NCI-H460 (cell line): Measurements from ENCODE around the gene CXXC5. TPM values are rescaled to one million over a fixed set of nuclear protein-coding genes. Genes with fewer than 3 reads are reported as not detected.

Experiments
- DNase-seq: peaks from one replicate; pipeline ENCODE4 v3.0.0-alpha.2; 2016; ENCODE audit warnings: low read depth; ENCODE audit errors: extremely low read depth
- total RNA-seq: library from RNA; depleted of rRNA; stranded (reverse); fragments of >200 nt; shearing (Covaris generic); gene quantifications from 2 replicates; pipeline ENCODE4 v1.2.3, GENCODE V29; 2014

The CXXC5 gene
- total RNA-seq, 1 experiment from 2014 or later: 11.4 TPM

DNA sequence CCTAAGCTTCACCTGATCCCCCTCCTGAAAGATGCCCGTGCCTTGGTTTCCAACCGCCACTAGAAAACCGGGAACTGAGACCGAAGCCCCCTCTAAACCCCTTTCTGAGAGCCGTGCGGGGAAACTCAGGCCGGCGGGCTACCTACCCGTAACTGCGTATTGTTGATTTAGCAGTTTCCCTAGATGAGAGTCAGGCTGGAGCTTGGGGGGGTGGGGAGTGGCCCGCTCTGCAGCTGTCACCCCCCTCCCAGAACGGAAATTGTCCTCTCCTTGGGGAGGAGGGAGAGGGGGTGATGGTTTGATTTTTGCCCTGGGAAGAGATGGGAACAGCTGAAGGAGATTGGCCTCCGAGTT lies 2.5 kb downstream of the CXXC5 start:
- DNase-seq: no peak

GRCh38 chr5:139651043-139651834 lies 3.1 kb downstream of the CXXC5 start:
- DNase-seq: no peak

DNA sequence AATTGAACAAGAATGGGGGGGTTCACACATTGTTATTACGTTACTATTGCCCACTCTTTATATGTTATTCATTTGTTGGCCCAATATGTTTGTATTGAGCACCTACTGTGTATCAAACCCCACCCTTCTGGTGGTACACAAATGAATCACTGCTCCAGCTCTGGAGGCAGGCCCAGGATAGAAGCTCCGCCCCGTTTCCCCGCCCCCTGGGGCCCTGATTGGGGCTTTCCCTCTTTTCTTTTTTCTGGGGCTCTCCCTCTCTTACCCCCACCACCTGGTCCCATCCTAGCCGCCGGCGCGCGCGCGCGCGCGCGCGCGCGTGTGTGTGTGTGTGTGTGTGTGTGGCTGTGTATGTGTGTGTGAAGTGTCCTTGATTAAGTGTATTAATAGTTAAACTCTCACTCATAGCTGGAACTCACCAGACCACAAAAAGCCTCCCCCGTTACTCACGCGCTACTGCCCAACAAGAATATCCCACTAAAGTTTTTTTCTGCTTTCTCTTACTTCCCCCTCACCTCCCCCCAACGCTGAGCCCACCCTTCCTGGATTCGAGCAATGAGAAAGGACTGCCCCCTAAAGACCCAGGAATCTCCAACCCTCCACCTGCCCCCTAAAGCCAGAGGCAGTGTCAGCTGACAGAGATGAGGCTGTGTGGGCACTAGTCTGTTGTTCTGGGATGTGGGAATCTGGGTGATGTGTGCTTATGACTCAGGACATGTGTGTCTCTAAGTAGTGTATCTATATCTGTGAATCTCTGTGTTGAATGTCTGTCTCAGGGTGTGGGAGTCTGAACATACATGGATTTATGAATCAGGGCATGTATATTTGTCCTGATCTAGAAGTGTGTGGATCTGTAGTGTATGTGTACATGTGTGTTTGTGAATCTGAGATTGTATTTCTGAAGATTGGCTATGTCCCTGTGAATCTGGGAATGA lies 4.0 kb downstream of the CXXC5 start:
- DNase-seq: peak; percentile 76

DNA sequence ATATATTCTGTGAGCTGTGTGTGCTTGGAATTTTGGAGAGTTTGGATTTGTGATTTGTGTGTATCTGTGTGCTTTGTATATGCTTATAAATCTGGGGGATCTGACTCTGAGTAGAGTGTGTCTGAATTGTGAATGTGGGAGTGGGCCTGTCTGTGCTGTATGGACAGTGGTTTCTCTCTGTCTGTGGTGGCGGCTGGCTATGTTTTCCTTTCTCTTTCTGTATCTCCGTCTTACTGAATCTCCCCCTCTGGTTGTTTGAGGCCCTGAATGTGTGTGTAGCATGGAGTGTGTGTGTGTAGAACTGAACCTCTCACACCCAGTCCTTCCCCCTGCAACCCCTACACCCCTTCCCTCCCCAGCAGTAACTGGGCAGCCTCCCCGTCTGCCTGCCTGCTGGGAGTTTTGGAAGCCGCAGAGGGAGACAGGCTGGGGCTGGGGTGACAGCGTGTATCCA lies 4.7 kb downstream of the CXXC5 start:
- DNase-seq: no peak

GRCh38 chr5:139653616-139654015 lies 5.5 kb downstream of the CXXC5 start:
- DNase-seq: no peak

GRCh38 chr5:139654464-139654863 lies 6.3 kb downstream of the CXXC5 start:
- DNase-seq: no peak

GRCh38 chr5:139654871-139655491 lies 6.8 kb downstream of the CXXC5 start:
- no peak for DNase-seq

DNA sequence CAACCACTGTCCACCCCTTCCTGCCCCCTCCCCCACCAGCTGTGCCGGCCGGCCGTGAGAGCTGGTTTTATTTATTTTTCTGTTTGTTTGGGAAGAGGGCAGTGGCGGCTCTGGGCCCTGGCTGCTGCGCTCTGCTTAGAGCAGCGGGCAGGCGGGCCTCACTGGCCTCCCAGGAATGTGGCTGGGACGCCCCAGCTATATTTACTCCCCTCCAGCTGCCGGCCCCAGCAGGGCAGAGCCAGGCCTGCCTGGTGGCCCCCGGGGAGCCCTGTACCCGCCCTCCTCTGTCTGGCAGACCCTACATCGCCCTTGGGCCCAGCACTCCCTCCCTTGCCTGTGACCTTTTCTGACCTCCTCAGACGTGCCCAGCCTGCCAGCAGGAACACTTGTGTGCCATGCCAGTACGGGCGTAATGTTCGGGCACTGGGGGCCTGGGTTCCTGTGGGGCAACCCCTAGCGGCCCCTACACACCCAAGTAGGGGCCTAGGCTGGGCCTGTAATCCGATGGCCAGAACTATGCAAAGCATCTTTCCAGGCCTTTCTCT lies 7.7 kb downstream of the CXXC5 start:
- no peak for DNase-seq

GRCh38 chr5:139657363-139658321 lies 9.5 kb downstream of the CXXC5 start:
- no peak for DNase-seq

- no peak for DNase-seq
Observed at GRCh38 chr5:139658501-139658927, 10.4 kb downstream of the CXXC5 start.

DNA sequence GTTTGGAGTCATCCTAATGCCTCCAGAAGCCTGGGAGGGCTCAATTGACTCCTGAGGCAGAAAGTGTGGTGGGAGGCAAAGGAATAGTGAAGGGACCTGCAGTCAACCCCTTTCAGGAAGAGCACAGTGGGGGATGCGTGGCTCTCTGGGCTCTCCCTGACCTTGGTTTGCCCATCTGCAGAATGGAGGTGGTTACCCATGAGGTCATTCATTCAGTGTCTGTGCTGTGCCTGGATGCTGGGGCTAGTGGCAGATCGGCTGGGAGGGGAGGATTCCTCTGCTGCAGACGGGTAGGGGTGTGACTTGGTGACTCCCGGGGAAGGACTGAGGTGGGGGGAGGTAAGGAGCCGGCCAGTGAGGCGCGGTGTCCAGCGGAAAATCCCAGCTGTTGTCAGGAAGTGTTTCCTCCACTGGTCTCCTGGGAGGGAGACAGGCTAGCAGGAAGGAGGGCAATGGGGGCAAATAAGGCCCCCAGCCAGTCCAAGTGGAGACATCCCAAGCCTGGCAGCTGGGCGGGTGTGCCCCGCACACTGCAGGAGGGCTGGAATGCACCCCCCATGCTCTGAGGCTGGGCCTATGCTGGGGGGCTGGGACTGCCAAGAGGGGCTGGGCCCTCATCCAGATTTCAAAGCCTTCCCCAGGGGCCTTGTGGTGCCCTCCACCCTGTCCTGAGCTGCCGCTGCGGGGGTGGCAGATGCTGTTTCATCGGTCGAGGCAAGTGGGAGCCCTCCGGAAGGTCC lies 10.9 kb downstream of the CXXC5 start:
- no peak for DNase-seq

- no peak for DNase-seq
Observed at GRCh38 chr5:139659695-139660101, 11.5 kb downstream of the CXXC5 start.

GRCh38 chr5:139660105-139660922 lies 12.2 kb downstream of the CXXC5 start:
- DNase-seq: peak; percentile 60

DNA sequence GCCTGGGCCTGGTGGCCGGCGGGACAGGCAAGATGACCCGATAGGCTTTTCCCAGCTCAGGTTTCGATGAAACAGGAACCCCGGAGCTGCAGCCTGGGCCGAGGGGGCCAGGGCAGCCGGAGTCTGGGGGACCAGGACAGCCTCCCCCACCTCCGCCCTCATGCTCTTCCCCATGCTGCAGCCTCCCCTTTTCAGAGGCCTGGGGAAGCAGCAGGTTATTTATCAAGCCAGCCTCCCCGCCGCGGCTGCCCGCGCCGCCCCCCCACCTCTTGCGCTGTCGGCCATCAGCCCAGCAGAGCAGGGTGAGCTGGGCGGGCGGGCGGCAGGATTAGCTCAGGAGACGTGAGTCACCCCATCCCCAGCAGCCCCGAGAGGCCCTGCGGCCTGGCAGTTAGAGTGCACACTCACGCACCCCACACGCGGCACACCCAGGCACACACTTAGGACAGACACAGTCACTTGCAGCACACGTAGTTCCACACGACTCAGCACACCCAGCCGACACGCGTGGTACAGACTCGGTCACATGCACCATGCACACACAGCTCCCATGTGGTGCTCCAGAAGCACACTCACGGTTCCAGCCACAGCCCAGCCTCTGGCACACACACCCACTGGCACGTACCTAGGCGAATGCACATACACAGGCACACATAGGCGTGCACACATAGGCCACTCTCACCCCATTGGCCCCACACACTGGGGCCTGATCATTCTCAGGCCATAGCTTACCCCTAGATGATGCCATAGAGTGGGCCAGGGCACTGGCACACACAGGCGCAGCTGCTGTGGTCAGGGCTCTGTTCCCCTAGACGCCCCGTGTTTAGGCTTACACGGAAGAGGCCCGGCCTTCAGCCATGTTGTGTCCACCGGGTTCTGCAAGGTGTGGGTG lies 13.0 kb downstream of the CXXC5 start:
- peak; percentile 82 for DNase-seq

DNA sequence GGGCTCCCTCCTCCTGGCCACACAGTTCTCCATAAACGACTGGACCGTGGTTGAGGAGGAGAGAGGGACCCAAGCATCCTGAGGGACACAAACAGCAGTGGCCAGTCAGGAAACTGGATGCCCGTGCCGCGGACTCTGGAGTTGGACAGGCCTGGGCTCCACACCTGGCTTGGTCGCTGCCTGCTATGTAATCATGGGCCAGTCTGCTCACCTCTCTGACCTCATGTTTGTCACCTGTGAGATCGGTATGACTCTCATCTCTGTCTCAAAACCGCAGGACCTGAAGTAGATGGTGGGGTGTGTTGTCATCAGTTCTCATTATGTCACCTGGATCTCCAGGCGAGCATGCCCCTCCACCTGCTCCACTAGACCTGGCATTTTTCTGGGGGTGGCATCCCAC lies 14.5 kb downstream of the CXXC5 start:
- DNase-seq: no peak

- DNase-seq: no peak
Observed at GRCh38 chr5:139663207-139664085, 15.3 kb downstream of the CXXC5 start.
